BJ (cell line): ENCODE measurements around the gene TMEM260. TPM values are rescaled to one million over a fixed set of nuclear protein-coding genes. Genes with fewer than 3 reads are reported as not detected.

ENCODE experiments used
- CTCF ChIA-PET: fragments of 350-600 bp; formaldehyde crosslinking; extraction: SDS; loops from one replicate; lab custom pipeline; 2021; ENCODE audit warnings: antibody characterized with exemption, inconsistent platforms; lab: Yijun Ruan, JAX
- POLR2A ChIA-PET: fragments of 300-600 bp; sonication (Branson Sonifier 250); formaldehyde crosslinking; extraction: SDS; loops from one replicate; lab custom pipeline; 2021; ENCODE audit warnings: antibody characterized with exemption; lab: Charles Lee
- DNase-seq: peaks from one replicate; pipeline ENCODE4 v3.0.0-alpha.2; 2011; ENCODE audit warnings: low read depth
- H3K27me3 ChIP-seq: 2 replicates; pipeline ENCODE4 v1.6.0; 2011; ENCODE audit warnings: low read length; ENCODE audit not compliant: control insufficient read depth, insufficient read depth
- H3K36me3 ChIP-seq: 2 replicates; pipeline ENCODE4 v1.5.1; 2011; ENCODE audit warnings: low read length; ENCODE audit not compliant: control insufficient read depth, insufficient read depth
- H3K4me3 ChIP-seq: 2 replicates; pipeline ENCODE4 v1.5.1; 2011; ENCODE audit warnings: low read depth, mild to moderate bottlenecking, control low read depth, low read length
- CTCF ChIP-seq: IDR thresholded peaks from 2 replicates; pipeline ENCODE4 v1.5.1; 2011; ENCODE audit warnings: low read depth, mild to moderate bottlenecking, control low read depth, inconsistent platforms, low read length, moderate library complexity; ENCODE audit not compliant: insufficient read depth
- polyA plus RNA-seq: library from polyadenylated mRNA; depleted of rRNA; stranded (reverse); fragments of >200 nt; gene quantifications from 2 replicates; pipeline ENCODE4 v1.2.3, GENCODE V29; 2011

Gene TMEM260
- polyA plus RNA-seq, 1 experiment = 9.8 TPM

GRCh38 chr14:56657604-56658003, 78.0 kb downstream of the TMEM260 start:
- ChIA-PET POLR2A (no interaction called here), CTCF (no interaction called here)
- Histone ChIP-seq H3K4me3 (no peak overlapping the region), H3K36me3 (no peaks in the 10 kb centered on the region), H3K27me3 (no peaks in the 10 kb centered on the region)
- TF ChIP-seq CTCF = no peak
- DNase-seq = no peak

GRCh38 chr14:56659378-56659777, 79.8 kb downstream of the TMEM260 start:
- POLR2A ChIA-PET = no interaction called here
- no peak for DNase-seq
- Histone ChIP-seq H3K27me3 (no peaks in the 10 kb centered on the region), H3K4me3 (no peak overlapping the region), H3K36me3 (no peaks in the 10 kb centered on the region)
- CTCF ChIA-PET = interaction anchor here (0.7 to 1.4 kb wide), 4 partner anchors 13 to 658 kb away, joined by 3 to 4 read pairs (median 4); no protein-coding TSS in a partner anchor
- no peak for TF ChIP-seq CTCF

GRCh38 chr14:56659964-56660551, 80.5 kb downstream of the TMEM260 start:
- DNase-seq = no peak
- peak; percentile 70 for TF ChIP-seq CTCF
- Histone ChIP-seq H3K36me3 (no peaks in the 10 kb centered on the region), H3K27me3 (no peaks in the 10 kb centered on the region), H3K4me3 (no peak overlapping the region)
- ChIA-PET CTCF (interaction anchor here (0.7 to 1.4 kb wide), 4 partner anchors 14 to 657 kb away, joined by 3 to 4 read pairs (median 4); no protein-coding TSS in a partner anchor), POLR2A (no interaction called here)

GRCh38 chr14:56660677-56661389, 81.2 kb downstream of the TMEM260 start:
- no peaks in the 10 kb centered on the region for H3K27me3 ChIP-seq
- CTCF ChIA-PET = interaction anchor here (0.7 to 1.1 kb wide), 2 partner anchors 170 to 713 kb away, joined by 3 read pairs; no protein-coding TSS in a partner anchor
- DNase-seq = no peak
- no peaks in the 10 kb centered on the region for H3K36me3 ChIP-seq
- H3K4me3 ChIP-seq = no peak overlapping the region
- TF ChIP-seq CTCF = no peak
- POLR2A ChIA-PET = no interaction called here

- Histone ChIP-seq H3K36me3 (no peaks in the 10 kb centered on the region), H3K27me3 (no peaks in the 10 kb centered on the region), H3K4me3 (no peak overlapping the region)
- POLR2A ChIA-PET = no interaction called here
- no peak for TF ChIP-seq CTCF
- no peak for DNase-seq
- CTCF ChIA-PET = interaction anchor here (0.7 to 1.1 kb wide), 3 partner anchors 171 to 713 kb away, joined by 3 read pairs; no protein-coding TSS in a partner anchor
These were observed 81.9 kb downstream of the TMEM260 start for GRCh38 chr14:56661478-56661877.
